Small intestine (tissue), 7 donors: ENCODE measurements around the gene ENTPD1. TPM values are rescaled to one million over a fixed set of nuclear protein-coding genes. Genes with fewer than 3 reads are reported as not detected.

Experiments used
- DNase-seq, 2 donors: peaks; one replicate each; pipeline versions ENCODE4 v3.0.0 to v3.0.0-alpha.2; 2013
- FAIRE-seq: peaks from 2 replicates; lab custom pipeline; 2012; peaks lifted over from hg19 to GRCh38; lab: Jason Lieb, UNC
- H3K27ac ChIP-seq, 3 donors: one replicate each; pipeline ENCODE4 v1.5.1; 2013; ENCODE audit warnings: low read length in 2 of 3, mild to moderate bottlenecking in 2 of 3, control low read depth in 1 of 3, inconsistent platforms in 1 of 3, low read depth in 1 of 3, moderate library complexity in 1 of 3
- H3K27me3 ChIP-seq, 3 donors: one replicate each; pipeline ENCODE4 v1.6.1; 2013; ENCODE audit warnings: low read length in 3 of 3, inconsistent platforms in 1 of 3; ENCODE audit not compliant: control insufficient read depth in 3 of 3, insufficient read depth in 3 of 3
- H3K36me3 ChIP-seq, 3 donors: one replicate each; pipeline ENCODE4 v1.6.1; 2013; ENCODE audit warnings: low read length in 3 of 3, inconsistent platforms in 1 of 3, low read depth in 1 of 3, mild to moderate bottlenecking in 1 of 3, moderate library complexity in 1 of 3; ENCODE audit not compliant: control insufficient read depth in 3 of 3, insufficient read depth in 2 of 3
- H3K4me1 ChIP-seq, 3 donors: one replicate each; pipeline ENCODE4 v1.6.1; 2013; ENCODE audit warnings: low read length in 2 of 3, inconsistent platforms in 1 of 3, low read depth in 1 of 3, mild to moderate bottlenecking in 1 of 3, moderate library complexity in 1 of 3; ENCODE audit not compliant: control insufficient read depth in 3 of 3, insufficient read depth in 2 of 3
- H3K4me3 ChIP-seq, 3 donors: one replicate each; pipeline ENCODE4 v1.5.1; 2013; ENCODE audit warnings: low read length in 3 of 3, control low read depth in 1 of 3, inconsistent platforms in 1 of 3, low read depth in 1 of 3, mild to moderate bottlenecking in 1 of 3, moderate library complexity in 1 of 3
- H3K9me3 ChIP-seq, 2 donors: one replicate each; pipeline ENCODE4 v1.6.1; 2013; ENCODE audit warnings: low read depth in 1 of 2, low read length in 1 of 2; ENCODE audit not compliant: control insufficient read depth in 2 of 2, insufficient read depth in 1 of 2
- WGBS, 3 donors: extraction: QIAGEN DNeasy Blood & Tissue Kit; methylation state at CpG; one replicate each; pipeline ENCODE4 v1.1.7; 2013; 5-methylcytosine and 5-hydroxymethylcytosine counted together
- polyA plus RNA-seq, 4 donors: library from polyadenylated mRNA; stranded (reverse) in 3 of 4; unstranded in 1 of 4; fragments of 200-250 nt in 3 of 4; fragments of 120-200 nt in 1 of 4; gene quantifications; one replicate each; pipeline versions ENCODE4 v1.2.1 to v1.2.3, GENCODE V29; 2013
- donor health status: healthy with polysubstance abuse.
- donor health status: control.
- donor health status: control.
- donor health status: Bipolar disorder and iron deficiency.
- donor health status: healthy.

ENTPD1 gene
- polyA plus RNA-seq, 4 donors = 1.3 to 13.6 (median 7.5) TPM

DNA sequence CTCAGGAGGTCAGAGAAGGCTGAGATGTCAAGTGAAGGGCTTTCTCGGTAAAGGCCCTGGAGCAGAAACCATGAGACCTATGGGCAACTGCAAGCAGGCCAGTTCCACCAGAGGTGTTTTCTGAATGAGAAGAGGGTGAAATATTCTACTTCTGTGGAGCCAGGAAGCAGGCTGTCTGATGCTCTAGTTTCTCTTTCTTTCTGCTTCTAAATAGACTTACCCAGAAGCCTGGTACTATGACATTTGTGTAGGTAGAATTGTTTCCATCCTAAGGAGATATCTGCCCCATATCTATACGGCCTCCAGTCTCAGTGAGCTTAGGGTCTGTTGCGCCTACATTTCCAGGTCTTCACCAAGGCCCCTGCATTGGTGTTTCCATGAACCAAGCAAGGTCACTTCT is 78.4 kb downstream of the ENTPD1 start:
- H3K27ac ChIP-seq = peak overlapping the region in 1 of 3 donors; percentile 65
- DNase-seq (no peak), FAIRE-seq (no peak)
- H3K27me3 ChIP-seq = no peaks in the 10 kb centered on the region
- WGBS, 3 donors = 92 to 96% (median 94%) methylated on average over 3 of the region's 3 CpGs
- no peaks in the 10 kb centered on the region for H3K9me3 ChIP-seq
- no peaks in the 10 kb centered on the region for H3K36me3 ChIP-seq
- H3K4me3 ChIP-seq = no peak overlapping the region
- peaks cover 0 to 8% (median 4%) of the 10 kb centered on the region in 3 donors for H3K4me1 ChIP-seq

DNA sequence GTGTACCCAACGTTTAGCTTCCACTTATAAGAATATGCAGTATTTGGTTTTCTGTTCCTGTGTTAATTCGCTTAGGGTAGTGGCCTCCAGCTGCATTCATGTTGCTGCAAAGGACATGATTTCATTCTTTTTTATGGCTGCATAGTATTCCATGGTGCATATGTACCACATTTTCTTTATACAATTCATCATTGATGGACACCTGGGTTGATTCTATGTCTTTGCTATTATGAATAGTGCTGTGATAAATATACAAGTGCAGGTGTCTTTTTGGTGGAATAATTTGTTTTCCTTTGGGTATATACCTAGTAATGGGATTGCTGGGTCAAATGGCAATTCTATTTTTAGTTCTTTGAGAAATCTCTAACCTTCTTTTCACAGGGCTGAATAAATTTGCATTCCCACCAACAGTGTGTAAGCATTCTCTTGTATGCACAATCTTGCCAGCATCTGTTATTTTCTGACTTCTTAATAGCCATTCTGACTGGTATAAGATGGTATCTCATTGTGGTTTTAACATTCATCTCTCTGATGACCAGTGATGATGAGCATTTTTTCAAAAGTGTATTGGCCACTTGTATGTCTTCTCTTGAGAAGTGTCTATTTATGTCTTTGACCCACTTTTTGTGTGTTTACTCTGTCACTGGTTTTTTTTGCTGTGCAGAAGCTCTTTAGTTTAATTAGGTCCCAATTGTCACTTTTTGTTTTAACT is 79.3 kb downstream of the ENTPD1 start:
- DNase-seq = no peak

GRCh38 chr10:95835911-95836310 is 79.9 kb downstream of the ENTPD1 start:
- H3K9me3 ChIP-seq = no peaks in the 10 kb centered on the region
- no peaks in the 10 kb centered on the region for H3K27me3 ChIP-seq
- DNase-seq = no peak
- H3K4me1 ChIP-seq = peaks cover 0 to 10% (median 8%) of the 10 kb centered on the region in 3 donors
- H3K27ac ChIP-seq = no peak overlapping the region
- FAIRE-seq = no peak
- H3K4me3 ChIP-seq = no peak overlapping the region
- no peaks in the 10 kb centered on the region for H3K36me3 ChIP-seq

More for the DNA sequence above, 79.3 kb downstream of the ENTPD1 start:
- FAIRE-seq = no peak
- no peaks in the 10 kb centered on the region for H3K36me3 ChIP-seq
- WGBS, 3 donors = 72 to 90% (median 85%) methylated on average over 2 of the region's 2 CpGs
- H3K27me3 ChIP-seq = no peaks in the 10 kb centered on the region
- no peak overlapping the region for H3K4me3 ChIP-seq
- H3K9me3 ChIP-seq = no peaks in the 10 kb centered on the region
- H3K27ac ChIP-seq = no peak overlapping the region
- H3K4me1 ChIP-seq = peaks cover 0 to 8% (median 5%) of the 10 kb centered on the region in 3 donors

DNA sequence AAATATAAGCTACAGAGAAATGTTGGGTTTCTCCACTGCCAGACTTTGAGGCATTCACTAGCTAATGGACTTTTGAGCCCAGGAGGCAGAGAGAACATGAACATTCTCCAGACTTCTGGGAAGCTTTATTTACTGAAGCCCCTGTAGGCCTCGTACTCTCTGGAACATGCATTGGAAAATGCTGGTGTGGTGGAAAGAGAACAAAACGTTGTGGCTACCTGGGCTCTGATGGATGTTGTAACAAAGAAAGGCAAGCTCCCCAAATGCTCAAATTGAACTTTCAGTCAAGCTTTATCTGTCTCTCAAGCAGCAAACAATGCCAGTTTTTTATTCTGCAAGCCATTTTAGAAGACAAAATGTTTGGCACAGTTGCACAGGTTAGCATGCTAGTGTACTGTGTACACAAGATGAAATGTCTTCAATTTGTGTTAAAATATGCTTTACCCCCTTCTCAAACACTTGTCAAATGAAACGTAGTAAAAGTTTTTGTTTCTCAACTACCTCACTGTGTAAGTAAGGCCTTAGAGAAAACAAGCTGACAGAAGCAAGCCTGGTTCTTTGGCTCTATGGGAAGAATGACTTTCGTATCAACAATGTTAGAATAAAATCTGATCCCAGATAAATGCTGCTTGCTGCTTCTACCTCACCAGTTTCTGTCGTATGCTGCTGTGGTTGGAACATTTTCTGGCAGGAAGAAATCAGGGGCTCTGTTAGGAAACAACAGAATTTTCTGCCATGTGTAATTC is 80.8 kb downstream of the ENTPD1 start:
- WGBS, 3 donors = 58 to 71% (median 65%) methylated on average over 5 of the region's 5 CpGs
- Histone ChIP-seq H3K4me1 (peaks cover 0 to 10% (median 8%) of the 10 kb centered on the region in 3 donors), H3K27ac (peak overlapping the region in 1 of 3 donors; percentile 73), H3K4me3 (no peak overlapping the region), H3K27me3 (no peaks in the 10 kb centered on the region), H3K9me3 (no peaks in the 10 kb centered on the region), H3K36me3 (no peaks in the 10 kb centered on the region)
- FAIRE-seq (no peak), DNase-seq (no peak)

DNA sequence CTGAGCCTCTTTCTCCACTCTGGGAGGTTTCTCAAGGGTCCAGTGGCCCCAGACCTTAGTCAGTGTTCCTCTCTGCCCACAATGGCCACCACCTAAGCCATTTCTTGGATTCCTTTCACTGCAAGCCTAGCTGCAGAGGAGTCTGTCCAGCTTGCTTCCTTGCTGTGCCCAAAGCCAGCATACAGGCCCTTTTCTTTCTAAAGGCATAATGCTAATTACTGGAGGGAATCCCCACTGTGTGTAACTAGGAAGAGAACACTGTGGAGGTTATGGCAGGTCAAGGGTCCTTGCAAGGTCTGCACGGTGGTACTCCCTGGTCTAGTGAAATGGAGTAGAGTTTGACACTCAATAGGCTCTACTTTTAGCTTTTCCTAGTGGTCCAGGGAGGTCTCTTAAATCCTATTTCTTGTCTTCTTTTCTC is 81.4 kb downstream of the ENTPD1 start:
- no peaks in the 10 kb centered on the region for H3K27me3 ChIP-seq
- DNase-seq (no peak), FAIRE-seq (no peak)
- 54 to 77% (median 68%) methylated on average over 1 of the region's 1 CpG for WGBS, 3 donors
- H3K4me3 ChIP-seq = no peak overlapping the region
- H3K4me1 ChIP-seq = peaks cover 0 to 10% (median 4%) of the 10 kb centered on the region in 3 donors
- H3K27ac ChIP-seq = peak overlapping the region in 1 of 3 donors; percentile 73
- no peaks in the 10 kb centered on the region for H3K36me3 ChIP-seq
- no peaks in the 10 kb centered on the region for H3K9me3 ChIP-seq

DNA sequence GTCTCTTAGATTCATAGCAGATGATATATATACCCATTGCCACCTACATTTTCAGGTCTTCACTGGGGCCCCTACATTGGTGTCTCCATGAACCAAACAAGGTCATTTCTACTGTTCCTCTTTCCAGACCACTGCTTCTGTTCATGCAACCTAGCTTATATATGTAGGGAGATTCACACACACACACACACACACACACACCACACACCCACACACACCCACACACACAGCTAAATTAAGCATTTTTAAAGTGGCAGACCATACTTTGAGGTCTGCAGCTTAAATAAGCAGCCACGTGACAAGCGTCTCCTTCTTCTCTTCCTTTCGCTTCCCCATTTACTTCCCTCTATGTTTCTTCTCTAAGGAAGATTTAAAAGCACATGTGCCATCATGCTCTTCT is 81.8 kb downstream of the ENTPD1 start:
- Histone ChIP-seq H3K27ac (peak overlapping the region in 1 of 3 donors; percentile 73), H3K4me3 (no peak overlapping the region), H3K4me1 (peaks cover 0 to 7% (median 2%) of the 10 kb centered on the region in 3 donors), H3K9me3 (no peaks in the 10 kb centered on the region), H3K36me3 (no peaks in the 10 kb centered on the region), H3K27me3 (no peaks in the 10 kb centered on the region)
- 83 to 91% (median 84%) methylated on average over 3 of the region's 3 CpGs for WGBS, 3 donors
- no peak for FAIRE-seq
- no peak for DNase-seq

DNA sequence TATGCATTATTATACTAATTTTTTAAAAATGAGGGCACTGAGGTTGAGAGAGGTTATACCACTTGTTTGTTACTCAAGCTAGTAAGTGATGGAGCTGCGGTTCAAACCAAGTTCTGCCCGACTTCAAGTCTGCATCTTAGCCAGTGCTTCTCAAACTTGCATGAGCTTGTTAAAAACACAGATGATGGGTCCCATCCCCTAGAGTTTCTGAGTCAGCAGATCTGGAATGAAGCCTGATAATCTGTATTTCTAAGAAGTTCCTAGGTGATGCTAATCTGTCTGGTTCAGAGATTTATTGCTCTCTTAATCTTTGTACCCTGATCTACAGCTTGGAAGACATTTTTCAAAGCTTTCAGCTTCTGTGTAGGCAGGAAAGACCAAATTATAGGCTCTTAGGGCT is 84.2 kb downstream of the ENTPD1 start:
- Histone ChIP-seq H3K27me3 (no peaks in the 10 kb centered on the region), H3K27ac (no peak overlapping the region), H3K4me1 (peaks cover 0 to 7% (median 2%) of the 10 kb centered on the region in 3 donors), H3K4me3 (no peak overlapping the region), H3K9me3 (no peaks in the 10 kb centered on the region), H3K36me3 (no peaks in the 10 kb centered on the region)
- FAIRE-seq = no peak
- WGBS, 3 donors = 35 to 55% (median 54%) methylated on average over 2 of the region's 2 CpGs
- DNase-seq = peak; percentile 15 to 25

GRCh38 chr10:95840681-95841080 is 84.7 kb downstream of the ENTPD1 start:
- no peak for FAIRE-seq

More at GRCh38 chr10:95840681-95841080, 84.7 kb downstream of the ENTPD1 start:
- Histone ChIP-seq H3K36me3 (no peaks in the 10 kb centered on the region), H3K27me3 (no peaks in the 10 kb centered on the region), H3K4me1 (peaks cover 0 to 7% (median 2%) of the 10 kb centered on the region in 3 donors), H3K27ac (peak overlapping the region in 1 of 3 donors; percentile 14), H3K9me3 (no peaks in the 10 kb centered on the region), H3K4me3 (no peak overlapping the region)
- 18 to 54% (median 36%) methylated on average over 1 of the region's 1 CpG for WGBS, 3 donors
- no peak for DNase-seq
